GM11168 (cell line): Measurements from ENCODE around the gene TBC1D20.

Experiments used
- in situ Hi-C: fragments of 300-500 bp; cut with MboI; formaldehyde crosslinking; loops from one replicate; pipeline ENCODE4 v1.12.0; 2022; ENCODE audit warnings: low sequenced_read_pairs; ENCODE audit not compliant: unreplicated experiment

The TBC1D20 gene

GRCh38 chr20:443223-443775 is 19.0 kb downstream of the TBC1D20 start:
- in situ Hi-C loops, result no loop called here

- in situ Hi-C loops, result no loop called here
Observed at GRCh38 chr20:440636-441035, 21.7 kb downstream of the TBC1D20 start.

GRCh38 chr20:440148-440547 is 22.2 kb downstream of the TBC1D20 start:
- in situ Hi-C loops, result no loop called here

- in situ Hi-C loops, result no loop called here
Observed at GRCh38 chr20:438571-439469, 23.5 kb downstream of the TBC1D20 start.

GRCh38 chr20:437787-438486 is 24.4 kb downstream of the TBC1D20 start:
- in situ Hi-C loops, result no loop called here

GRCh38 chr20:436476-436875 is 25.9 kb downstream of the TBC1D20 start:
- in situ Hi-C loops, result no loop called here

- in situ Hi-C loops, result no loop called here
Observed at GRCh38 chr20:435558-435957, 26.8 kb downstream of the TBC1D20 start.

- in situ Hi-C loops, result no loop called here
Observed at GRCh38 chr20:434661-435419, 27.5 kb downstream of the TBC1D20 start.

GRCh38 chr20:434221-434620 is 28.1 kb downstream of the TBC1D20 start:
- in situ Hi-C loops, result no loop called here

- in situ Hi-C loops, result no loop called here
Observed at GRCh38 chr20:433300-433975, 28.9 kb downstream of the TBC1D20 start.

- in situ Hi-C loops, result no loop called here
Observed at GRCh38 chr20:432677-433299, 29.5 kb downstream of the TBC1D20 start.

- in situ Hi-C loops, result no loop called here
Observed at GRCh38 chr20:432208-432607, 30.1 kb downstream of the TBC1D20 start.

GRCh38 chr20:431012-431904 is 31.1 kb downstream of the TBC1D20 start:
- in situ Hi-C loops, result no loop called here

- in situ Hi-C loops, result no loop called here
Observed at GRCh38 chr20:430091-430999, 32.0 kb downstream of the TBC1D20 start.

- in situ Hi-C loops, result no loop called here
Observed at GRCh38 chr20:428658-429200, 33.6 kb downstream of the TBC1D20 start.

- in situ Hi-C loops, result no loop called here
Observed at GRCh38 chr20:427849-428657, 34.3 kb downstream of the TBC1D20 start.
